DMS79 (cell line): ENCODE data around the gene ACTMAP.
A peak's percentile ranks its signal among the peaks of the same experiment; 100 is the strongest.
"Not testable (repeated sequence)": the region's sequence is repeated elsewhere in the genome, so short reads cannot be mapped to it uniquely, and the experiment has no call there.

Source experiments
- DNase-seq: peaks from one replicate; lab custom pipeline; 2025; lab: John Stamatoyannopoulos, UW

ACTMAP gene, protein sequence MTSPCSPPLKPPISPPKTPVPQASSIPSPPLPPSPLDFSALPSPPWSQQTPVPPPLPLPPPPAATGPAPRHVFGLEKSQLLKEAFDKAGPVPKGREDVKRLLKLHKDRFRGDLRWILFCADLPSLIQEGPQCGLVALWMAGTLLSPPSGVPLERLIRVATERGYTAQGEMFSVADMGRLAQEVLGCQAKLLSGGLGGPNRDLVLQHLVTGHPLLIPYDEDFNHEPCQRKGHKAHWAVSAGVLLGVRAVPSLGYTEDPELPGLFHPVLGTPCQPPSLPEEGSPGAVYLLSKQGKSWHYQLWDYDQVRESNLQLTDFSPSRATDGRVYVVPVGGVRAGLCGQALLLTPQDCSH

DNA sequence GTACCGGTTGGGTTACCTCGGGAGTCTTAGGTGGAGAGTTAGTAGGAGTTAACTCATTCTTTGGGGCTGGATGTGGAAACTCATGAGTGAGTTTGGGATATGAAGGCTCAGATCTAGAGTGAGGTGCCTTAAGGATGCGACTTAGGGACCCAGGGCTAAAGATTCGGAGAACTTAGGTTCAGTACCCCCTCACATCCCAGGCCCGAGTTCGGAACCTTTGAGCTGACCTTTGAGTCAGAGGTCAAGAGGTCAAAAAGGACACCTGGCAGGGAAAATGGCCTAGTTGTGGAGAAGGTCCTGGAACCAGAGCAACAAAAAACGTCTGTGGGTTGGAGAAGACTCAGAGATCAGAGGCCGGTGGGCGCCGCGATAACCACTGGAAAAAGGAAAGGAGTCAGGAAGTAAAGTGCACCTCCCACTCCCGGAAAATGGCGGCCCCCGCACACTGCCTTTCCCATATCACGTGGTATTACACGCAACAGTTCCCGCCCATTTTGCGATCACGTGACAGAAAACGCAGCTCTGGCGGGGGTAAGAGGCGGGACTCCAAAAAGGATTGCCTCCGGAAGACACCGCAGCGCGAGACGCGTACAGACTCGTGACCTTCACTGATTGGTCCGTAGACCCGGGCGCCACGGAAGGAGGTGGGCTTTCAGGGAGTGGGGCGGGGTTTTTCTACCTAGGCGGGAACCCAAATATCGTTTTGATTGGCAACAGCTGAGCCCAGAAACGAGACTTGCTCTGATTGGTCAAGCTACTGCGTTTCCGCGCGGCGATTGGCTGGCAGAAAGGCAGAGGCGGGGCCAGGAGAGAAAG, at the start of gene ACTMAP:
ACTMAP (minus strand) TSS at position 420 of the 816 bp plus-strand sequence. CDS start 674 bp downstream, outside the sequence.
- DNase-seq: peak; percentile 99

DNA sequence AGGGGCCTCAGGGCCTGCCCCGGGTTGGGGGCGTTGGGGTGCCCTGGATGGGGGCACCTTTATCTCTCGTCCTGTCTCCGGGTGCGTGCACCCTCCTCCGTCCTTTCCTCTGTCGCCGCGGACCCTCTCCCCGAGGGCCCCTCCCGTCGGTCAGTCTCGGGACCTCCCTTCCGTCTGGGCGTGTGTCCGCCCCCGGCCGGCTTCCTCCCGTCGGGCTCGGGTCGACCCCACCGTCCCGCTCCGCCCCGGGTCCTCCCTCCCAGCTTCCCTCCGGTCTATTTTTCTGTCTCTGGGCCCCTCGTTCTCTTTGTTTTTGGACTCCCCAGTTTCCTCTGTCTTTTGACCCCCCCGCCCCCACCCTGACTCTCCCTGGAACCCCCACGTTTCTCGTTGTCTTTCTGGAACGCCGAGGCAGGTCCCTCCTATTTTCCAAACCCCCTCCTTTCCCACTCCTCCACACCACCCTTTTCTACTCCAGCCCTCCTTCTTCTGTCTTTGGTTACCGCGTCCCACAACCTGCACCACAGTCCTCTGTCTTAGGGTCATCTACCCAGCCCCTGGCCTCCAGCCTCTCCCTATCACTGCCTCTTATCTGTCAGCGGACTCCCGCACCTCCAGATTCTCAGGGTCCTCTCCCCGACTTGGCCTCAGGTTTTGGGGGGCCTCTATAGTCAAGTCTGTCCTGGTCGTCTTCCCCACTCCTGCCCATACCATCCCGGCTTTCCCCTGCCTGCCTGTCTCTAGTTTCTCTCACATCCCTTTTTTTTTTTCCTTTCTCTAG, 49.5 kb upstream of the ACTMAP start:
- DNase-seq: no peak

DNA sequence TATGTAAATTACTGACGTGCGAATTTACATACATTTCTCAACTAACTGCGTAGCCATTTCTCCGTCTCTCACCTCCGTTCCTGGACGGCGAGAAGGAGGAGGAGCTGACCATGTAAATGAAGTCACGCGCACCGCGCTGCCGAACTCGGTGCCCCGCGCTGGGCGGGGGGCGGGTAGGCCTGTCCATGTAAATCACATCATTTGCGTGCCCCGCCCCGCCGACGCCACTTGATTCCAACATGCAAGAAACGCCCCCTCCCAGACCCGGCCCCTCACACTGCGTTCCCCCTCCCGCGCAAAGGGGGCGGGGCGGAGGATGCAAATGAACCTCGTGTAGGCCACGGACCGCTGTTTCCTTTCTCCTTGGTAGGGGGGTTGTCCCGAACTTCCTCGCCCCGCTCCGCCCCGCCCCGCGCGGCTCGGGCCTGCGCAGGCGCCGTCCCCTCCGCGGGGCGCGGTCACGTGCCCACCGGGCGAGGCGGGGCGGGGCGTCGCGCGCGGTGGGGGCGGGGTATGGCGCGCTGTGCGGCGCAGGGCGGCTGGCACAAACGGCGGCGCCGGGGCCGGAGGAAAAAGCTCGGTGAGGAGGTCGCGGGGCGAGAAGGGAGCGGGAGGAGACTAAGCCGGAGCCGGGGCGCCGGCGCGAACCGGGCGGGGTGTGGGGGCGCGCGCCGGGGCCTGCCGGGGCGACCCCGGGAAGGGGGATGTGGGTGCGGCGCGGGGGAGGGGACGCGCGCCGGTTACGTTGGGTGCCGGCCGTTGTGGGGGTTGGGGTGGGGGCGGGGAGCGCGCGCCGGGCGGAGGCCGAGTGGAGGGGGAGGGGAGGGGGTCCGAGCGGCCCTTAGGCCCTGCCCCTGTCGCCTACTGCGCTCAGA, 48.6 kb upstream of the ACTMAP start, which contains the start of gene EGLN2:
EGLN2 (plus strand) TSS at position 509 of the 875 bp plus-strand sequence. CDS start 1,382 bp downstream, outside the sequence.
- DNase-seq: peak; percentile 99

DNA sequence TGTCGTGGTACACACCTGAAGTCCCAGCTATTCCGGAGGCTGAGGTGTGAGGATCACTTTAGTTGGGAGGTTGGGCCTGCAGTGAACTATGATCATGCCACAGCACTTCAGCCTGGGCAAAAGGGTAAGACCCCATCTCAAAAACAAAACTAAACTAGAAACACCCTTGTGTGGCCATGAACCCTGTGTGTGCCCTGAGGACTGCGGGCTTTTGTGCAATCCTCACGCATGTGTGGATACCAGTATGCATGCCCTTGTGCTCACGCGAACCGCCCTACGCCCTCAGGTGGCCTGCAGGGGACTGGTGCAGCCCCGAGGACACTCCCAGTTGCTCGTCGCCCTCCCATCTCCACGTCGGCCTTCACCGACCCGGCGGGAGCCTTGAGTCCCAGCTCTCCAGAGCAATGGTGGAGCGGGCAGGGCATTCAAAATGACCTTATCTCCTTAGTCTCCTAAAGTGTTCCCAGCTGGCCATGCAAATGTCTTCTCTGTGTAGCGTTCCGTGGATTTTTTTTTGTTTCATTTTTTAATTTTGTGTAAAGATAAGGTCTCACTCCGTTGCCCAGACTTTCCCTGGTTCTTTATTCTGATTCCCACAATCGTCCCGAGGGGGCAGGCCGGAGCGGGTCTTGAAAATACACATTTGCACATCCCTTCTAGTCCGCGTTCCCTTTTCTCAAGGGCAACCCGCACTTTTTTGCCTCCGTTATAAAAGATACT, 47.8 kb upstream of the ACTMAP start:
- peak; percentile 73 for DNase-seq

DNA sequence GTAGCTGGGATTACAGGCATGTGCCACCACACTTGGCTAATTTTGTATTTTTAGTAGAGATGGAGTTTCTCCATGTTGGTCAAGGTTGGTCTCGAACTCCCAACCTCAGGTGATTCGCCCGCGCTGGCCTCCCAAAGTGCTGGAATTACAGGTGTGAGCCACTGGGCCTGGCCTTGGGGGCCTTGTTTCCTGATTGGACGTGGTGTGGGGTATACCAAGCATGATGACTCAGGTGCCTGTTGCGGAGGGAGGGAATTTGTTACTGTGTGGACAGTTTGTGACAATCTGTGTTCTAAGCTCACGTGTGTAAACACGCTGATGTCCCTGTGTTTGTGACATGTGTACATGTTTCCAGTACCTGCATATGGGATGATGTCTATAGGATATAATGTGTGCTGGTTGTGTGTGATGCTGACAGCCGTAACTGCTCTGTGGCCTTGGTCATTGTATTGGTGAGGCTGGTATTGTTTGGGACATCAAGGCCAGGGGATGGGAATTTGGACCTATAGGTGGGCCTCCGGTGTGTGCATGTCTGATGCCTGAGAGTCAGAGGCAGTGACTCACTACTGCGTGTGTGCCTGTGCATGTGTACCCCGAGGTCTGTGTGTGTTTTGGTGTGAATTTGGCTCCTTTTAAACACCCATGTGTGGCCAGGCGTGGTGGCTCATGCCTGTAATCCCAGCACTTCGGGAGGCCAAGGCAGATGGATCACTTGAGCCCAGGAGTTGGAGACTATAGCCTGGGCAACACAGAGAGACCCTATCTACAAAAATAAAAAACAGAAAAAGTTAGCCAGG, 47.1 kb upstream of the ACTMAP start:
- DNase-seq: no peak

DNA sequence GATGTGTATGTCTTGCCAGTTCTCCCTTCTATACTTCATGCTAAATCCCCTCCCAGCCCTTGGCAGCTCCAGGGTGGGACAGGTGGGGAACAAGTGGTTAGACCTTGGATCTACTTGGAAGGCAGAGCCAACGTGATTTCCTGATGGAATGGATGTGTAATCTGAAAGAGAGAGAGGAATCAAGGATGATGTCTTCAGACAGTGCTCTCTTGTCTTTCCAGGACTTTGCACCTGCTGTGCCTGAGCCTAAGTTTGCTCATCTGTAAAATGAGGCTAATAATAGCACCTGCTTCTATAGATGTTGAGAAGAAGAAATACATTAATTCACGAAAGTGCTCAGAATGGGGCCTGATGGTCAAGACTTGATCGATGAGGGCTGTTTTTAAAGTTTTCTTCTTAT, 41.7 kb upstream of the ACTMAP start:
- DNase-seq: no peak

DNA sequence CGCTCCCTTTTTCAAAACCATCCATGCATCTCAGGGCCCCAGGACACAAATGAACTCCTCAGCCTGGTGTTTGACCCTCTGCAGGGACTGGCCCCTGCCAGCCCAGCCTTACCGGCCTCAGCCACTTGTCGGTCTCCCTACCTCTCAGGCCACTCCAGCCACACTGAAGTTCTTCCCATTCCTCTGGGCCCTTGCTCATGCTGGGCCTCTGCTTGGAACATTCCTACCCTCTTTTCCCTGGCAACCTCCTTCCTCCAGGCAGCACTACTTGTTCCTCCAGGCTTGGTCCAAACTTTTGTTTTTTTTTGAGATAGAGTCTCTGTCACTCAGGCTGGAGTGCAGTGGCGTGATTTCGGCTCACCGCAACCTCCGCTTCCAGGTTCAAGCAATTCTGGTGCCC, 41.1 kb upstream of the ACTMAP start:
- DNase-seq: no peak

DNA sequence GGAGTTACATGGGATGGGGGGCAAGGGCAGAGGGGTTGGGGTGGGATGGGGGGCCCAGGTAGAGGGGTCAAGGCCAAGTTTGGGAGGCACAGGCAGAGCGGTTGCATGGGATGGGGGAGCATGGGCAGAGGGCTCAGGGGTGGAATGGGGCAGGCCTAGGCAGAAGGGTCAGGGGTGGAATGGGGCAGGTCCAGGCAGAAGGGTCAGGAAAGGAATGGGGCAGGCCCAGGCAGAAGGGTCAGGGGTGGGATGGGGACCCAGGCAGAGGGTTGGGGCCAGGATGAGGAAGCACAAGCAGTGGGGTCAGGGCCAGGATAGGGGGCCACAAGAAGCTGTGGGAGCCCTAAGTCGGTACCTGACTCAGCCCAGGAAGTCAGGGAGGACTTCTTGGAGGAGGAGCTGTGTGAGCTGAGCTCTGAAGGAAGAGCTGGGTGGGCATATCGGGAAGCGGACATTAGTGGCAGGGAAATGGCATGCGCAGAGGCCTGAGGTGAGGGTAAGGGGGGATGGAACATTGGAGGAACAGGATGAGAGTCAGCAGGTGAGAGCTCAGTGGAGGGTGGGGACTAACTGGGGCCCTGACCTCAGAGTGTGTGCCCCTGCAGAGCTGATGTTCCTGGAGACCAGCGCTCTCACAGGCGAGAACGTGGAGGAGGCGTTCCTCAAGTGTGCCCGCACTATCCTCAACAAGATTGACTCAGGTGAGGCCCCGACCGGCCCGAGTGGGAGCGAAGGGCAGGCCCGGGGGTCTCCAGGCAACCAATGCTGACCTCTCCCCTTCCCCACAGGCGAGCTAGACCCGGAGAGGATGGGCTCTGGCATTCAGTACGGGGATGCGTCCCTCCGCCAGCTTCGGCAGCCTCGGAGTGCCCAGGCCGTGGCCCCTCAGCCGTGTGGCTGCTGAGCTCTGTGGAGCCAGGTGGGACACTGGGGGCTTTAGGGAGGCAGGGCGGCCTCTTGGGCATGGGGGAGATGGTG, 36.1 kb upstream of the ACTMAP start:
- DNase-seq: no peak

DNA sequence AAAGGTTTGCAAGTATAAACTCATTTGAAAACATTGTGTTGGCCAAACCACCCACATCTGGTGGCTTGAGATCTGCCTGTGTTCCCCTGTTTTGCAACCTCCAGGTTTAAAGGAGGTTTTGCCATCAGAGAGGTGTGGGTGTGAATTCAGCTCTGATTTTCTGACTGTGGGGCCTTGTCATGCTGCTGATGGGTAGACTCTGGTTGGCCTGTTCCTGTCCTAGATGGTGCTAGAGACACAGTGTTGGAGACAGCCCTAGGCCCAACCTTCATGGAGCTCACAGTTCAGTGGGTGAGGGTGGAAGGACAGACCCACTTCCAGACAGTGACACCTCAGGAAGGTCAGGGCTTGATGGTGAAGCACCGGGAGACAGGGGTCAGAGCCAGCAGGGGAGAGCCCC, 35.2 kb upstream of the ACTMAP start:
- DNase-seq: no peak

DNA sequence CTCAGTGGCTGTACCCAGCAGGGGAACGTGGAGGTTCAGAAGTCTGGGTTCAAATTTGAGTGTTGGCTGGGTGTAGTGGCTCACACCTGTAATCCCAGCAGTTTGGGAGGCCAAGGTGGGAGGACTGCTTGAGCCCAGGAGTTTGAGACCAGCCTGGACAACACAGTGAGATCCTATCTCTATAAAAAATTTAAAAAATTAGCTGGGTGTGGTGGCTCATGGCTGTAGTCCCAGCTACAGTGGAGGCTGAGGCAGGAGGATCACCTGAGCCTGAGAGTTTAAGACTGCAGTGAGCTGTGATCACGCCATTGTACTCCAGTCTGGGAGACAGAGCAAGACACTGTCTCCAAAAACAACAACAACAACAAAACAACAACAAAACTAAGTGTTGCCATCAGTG, 33.9 kb upstream of the ACTMAP start:
- DNase-seq: not testable (repeated sequence)

DNA sequence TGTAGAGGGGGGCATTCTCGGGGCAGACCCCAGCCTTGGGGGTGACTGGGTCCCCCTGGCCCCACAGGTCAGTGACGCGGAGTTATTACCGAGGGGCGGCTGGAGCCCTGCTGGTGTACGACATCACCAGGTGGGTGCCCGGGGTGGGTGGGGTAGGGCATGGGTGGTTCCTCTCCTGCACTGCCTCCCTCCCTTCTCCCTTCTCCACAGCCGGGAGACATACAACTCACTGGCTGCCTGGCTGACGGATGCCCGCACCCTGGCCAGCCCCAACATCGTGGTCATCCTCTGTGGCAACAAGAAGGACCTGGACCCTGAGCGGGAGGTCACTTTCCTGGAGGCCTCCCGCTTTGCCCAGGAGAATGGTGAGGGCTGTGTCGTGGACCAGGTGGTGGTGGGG, 33.4 kb upstream of the ACTMAP start:
- DNase-seq: no peak

DNA sequence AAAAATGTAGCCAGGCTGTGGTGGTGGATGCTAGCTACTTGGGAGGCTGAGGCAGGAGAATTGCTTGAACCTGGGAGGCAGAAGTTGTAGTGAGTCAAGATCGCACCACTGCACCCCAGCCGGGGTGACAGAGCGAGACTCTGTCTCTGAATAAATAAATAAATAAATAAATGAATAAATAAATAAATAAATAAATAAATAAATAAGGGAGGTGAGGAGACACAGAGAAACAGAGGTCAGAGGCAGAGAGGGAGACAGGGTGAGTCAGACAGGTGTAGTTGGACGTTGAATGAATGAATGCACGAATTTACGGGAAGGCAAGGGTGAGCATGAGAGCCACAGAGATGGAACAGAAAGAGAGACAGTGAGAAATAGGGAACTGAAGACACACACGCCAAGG, 30.9 kb upstream of the ACTMAP start:
- no peak for DNase-seq

DNA sequence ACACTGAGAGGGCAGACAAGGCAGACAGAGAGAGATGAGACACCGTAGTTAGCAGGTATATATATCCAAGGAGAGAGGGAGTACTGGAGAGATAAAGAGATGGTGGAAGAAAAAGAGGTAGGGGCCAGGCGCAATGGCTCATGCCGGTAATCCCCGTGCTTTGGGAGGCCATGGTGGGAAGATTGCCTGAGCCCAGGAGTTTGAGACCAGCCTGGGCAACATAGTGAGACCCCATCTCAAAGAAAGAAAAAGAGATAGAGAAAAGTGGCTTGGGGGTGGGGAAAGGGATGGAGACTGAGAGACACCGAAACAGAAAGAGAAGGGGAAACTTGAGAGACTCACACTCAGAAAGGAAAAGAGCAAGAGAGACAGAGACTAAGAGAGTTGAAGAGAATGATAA, 30.3 kb upstream of the ACTMAP start:
- no peak for DNase-seq

DNA sequence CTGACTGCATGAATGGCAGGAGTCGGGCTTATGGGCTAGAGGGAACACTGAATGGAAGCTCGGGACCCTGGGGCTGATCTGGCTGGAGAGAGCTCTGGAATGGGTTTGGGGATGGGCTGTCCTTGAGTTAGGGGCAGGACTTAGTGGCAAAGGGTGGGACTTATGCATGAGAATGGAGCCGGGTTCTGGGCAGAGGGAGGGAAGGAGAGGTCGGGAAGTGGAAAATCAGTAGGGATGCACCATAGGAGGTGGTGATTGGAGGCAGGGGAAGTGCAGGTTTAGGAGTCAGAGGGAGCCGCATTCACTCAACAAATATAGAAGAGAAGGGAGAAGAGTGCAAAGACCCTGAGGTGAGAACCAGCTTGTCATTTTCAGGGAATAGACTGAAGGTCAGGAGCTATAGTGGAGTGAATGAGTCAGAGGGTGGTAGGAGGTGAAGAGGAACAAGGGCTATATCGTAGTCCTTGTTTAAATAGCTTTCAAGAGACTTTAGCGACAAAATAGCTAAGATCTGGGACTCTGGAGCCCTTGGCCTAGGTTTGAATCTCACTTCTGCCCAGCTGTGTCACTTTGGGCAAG, 28.5 kb upstream of the ACTMAP start:
- DNase-seq: no peak

DNA sequence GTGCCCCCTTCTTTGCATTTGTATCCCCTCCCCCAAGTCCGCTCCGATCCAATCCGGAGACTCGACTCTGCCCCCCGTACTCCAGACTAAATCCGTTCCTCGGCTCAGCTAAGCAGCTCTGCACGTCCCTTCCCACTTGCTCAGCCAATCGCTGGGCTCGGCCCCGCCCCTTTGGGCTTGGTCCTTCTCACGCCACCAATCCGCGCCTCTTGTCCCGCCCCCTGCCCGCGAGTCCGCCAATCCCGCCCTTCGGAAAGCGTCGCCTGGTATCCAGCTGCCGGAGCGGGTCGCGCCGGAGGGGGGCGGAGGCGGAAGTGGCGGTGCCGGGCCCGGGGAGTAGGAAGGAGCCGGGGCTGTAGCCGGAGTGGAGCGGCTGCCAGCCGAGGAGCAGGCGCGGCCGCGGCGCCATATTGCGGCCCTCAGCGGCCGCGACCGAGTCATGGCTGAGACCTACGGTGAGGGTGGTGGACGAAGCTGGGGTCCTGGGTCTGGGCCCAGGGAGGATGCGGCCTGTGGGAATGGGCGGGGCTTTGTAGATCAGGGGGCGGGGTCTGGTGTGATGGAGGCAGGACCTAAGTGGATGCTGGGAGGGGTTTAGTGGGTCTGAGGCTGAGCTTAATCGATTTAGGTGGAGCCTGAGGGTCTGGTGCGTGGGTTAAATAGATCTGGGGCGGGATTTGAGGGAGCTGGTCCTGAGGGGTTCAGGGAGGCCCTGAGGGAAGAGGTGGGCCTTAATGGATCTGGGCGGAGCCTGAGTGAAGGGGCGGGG, 27.8 kb upstream of the ACTMAP start, which contains the start of gene RAB4B:
RAB4B (plus strand) TSS at position 311 of the 769 bp plus-strand sequence; CDS start at position 440, 129 bp downstream.
- DNase-seq: peak; percentile 99

DNA sequence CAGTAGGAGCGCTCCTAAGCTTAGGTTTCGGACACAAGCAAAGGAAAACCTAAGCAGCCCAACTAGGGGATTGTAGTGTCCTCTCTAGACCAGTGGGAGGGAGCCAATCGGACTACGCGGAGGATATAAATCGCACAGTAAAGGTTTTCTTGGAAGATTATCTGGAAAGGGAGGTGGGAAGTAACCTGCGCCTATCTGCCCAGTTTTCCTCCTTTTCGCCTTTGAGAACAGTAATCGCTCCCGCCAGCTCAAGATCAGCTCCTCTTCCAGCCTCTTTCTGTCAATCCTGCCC, 27.3 kb upstream of the ACTMAP start:
- no peak for DNase-seq

DNA sequence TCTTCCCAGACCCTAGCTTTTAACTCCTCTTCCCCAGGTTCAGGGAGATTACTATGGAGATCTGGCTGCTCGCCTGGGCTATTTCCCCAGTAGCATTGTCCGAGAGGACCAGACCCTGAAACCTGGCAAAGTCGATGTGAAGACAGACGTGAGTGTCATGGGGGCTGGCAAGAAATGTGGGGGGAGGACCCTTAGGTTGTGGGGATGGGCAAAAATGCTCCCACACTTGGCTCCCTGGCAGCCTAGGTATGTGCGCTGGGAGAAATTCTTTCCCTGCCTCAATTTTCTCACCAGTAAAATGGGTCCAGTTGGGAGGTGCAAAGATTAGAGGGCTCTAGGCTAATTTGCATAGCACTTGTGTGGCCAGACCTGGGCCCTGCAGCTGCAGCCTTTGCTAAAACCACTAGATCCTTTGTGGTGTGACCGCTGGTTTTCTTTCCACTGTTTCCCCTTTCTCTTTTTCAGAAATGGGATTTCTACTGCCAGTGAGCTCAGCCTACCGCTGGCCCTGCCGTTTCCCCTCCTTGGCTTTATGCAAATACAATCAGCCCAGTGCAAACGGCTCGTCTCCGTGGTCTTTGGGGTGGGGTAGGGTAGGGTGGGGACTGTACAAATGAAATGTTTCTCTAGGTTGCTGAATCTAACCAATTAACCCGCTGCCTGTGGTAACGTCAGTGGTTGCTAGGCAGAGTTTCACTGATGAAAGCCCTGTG, 26.8 kb upstream of the ACTMAP start:
- DNase-seq: peak; percentile 78
